T-helper 9 cell (primary cell): ENCODE measurements around the gene GNAO1.

Experiments
- DNase-seq: peaks from one replicate; pipeline ENCODE4 v3.0.0-alpha.2; 2020

Gene GNAO1

DNA sequence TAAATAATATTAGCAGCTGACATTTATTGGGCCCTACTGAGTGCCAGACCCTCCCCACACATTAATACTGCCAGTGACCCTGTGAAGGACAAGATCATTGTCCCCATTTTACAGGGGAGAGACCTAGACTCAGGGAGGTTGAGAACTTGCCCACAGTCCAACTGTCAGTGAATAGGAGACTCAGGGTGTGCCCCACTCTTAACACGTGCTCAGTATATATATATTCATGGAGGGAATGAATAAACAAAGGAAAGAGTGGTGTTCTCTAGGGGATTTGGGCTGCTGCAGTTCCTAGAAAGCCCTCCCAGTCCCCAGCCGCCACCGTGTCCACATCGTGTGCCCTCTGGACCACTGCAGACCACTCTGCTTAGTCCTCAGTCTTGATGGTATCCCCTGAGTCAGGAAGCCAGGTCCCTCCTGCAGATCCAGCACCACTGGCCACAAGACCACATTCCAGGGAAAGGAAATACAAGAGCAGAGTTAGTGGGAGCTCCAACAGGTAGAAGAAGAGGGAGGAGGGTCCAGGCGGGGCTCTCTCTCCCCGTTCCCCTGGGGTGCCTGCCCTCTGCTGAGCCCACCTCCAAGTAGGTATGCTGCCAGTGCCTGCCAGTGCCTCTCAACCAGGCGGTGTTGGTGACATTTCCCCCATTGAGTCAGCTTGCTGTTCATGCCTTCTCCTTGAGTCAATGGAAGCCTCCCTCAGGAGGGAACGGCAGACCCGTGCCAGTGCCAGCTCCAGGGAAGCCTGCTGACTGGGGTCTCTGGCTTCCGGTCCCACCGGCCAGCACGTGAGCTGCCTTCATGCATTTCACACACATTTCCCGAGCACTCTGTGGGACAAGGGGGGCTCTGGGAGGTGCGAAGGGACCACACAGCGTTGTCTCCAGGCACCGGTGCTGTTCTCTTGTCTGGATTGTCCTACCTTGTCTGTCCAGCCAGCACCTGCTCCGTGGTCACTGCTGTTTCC is 75.6 kb downstream of the GNAO1 start:
- DNase-seq: no peak

DNA sequence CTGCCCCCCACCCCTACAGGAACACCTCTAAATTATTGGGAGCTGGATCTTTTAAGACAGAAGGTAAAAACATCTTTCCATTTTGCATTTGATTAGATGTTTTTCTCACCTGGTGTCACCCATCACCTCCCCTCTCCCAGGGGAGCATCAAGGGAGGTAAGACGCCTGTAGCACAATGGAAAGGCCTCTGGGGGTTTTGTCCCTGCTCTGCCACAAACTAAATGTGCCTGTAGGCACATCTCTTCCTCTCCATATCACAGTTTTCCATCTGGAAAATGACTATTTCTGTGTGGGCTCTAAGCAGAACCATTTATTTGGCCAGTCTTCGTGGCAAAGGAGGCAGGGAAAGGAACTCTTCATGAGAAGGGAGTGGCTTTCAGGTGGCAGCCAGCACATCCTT is 76.6 kb downstream of the GNAO1 start:
- DNase-seq: no peak

GRCh38 chr16:56268799-56269198 is 77.5 kb downstream of the GNAO1 start:
- DNase-seq: no peak

DNA sequence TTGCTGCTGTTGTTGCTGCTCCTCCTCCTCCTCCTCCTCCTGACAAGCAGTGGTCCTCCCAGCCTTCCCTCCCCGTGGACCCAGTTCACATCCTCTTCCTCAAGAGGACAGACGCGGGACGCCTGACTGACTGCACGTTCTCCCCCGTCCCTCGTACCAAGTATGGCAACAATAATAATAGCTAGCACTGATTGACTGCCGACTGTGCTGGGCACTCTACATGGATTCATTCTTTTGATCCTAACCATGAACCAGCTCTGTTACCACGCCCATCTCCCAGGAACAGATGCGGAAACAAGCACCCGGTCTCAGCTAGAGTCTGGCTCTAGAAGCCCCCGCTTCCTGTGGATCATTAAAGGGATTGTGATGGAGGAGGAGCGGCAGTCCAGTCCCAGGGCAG is 78.0 kb downstream of the GNAO1 start:
- no peak for DNase-seq

GRCh38 chr16:56269811-56270684 is 78.8 kb downstream of the GNAO1 start:
- no peak for DNase-seq

DNA sequence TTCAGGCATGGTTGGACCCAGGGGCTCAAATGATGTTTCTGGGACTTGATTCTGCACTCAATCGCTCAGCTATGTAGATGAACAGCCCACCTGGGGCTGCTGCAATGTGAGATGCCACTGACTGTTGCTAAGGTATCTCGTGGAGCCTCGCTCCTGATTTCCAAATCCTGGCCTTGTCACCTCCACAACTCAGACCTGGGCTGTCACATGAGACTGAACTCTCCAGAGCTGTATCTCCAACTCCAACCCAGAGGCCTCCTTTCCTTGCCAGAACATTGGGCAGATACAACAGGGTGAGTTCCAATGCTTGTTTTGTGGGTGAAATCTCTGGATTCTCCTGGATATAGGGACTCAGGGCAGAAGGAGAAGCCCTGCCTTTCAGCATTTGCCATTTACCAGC is 79.5 kb downstream of the GNAO1 start:
- no peak for DNase-seq

DNA sequence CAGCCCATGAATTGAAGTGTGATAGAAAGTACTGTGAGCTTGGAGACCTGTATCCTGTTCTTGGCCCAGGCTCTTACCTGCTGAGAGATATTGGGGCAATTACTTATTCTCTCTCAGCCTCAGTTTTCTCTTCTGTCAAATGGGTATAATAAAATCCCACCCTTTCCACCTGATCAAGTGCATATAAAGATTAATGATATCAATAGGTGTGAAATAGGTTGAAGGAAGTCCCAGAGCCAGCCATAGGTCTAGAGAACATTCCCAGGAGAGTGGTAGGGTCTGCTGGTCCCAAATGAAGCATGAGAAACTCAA is 81.2 kb downstream of the GNAO1 start:
- no peak for DNase-seq

GRCh38 chr16:56273615-56274014 is 82.3 kb downstream of the GNAO1 start:
- no peak for DNase-seq

GRCh38 chr16:56274369-56274768 is 83.1 kb downstream of the GNAO1 start:
- DNase-seq: no peak

GRCh38 chr16:56275076-56275475 is 83.8 kb downstream of the GNAO1 start:
- DNase-seq: no peak

DNA sequence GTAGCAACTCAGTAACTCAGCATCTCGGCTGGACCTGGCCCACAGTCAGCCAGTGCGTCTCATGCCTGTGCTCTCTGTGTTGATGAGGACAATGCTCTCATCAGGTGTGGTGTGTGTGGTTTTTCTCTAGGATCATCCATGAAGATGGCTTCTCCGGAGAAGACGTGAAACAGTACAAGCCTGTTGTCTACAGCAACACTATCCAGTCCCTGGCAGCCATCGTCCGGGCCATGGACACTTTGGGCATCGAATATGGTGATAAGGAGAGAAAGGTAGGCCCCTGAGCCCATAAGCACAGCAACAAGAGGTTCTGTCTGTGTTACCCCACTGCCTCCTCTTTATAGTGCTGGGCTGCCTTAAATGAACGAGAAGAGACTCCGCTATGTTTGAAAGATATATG is 84.5 kb downstream of the GNAO1 start:
- no peak for DNase-seq

- DNase-seq: no peak
Measured at GRCh38 chr16:56277075-56277474, 85.8 kb downstream of the GNAO1 start.

- DNase-seq: no peak
Measured at GRCh38 chr16:56278196-56278855, 87.0 kb downstream of the GNAO1 start.

- DNase-seq: peak; percentile 25
Measured at GRCh38 chr16:56279132-56279531, 87.8 kb downstream of the GNAO1 start.

DNA sequence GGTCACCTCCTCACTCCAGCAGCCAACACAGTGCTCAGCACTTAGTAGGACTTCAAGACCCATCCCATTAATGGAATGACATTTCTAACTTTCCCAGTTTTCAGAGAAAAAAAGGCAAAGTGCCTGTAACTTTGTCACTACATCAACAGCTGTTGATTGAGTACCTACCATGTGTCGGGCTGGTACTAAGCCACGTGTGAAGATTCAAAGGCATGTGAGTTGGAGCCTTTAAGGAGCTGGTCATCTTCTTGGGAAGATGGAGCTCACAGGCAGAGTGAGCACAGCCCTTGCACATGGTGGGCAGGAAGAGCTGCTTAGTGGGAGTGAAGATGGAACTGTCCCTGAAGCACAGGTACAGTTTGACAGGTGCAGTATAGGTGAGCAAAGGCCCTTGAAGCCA is 88.6 kb downstream of the GNAO1 start:
- no peak for DNase-seq

- no peak for DNase-seq
Measured at GRCh38 chr16:56281249-56281805, 90.0 kb downstream of the GNAO1 start.

DNA sequence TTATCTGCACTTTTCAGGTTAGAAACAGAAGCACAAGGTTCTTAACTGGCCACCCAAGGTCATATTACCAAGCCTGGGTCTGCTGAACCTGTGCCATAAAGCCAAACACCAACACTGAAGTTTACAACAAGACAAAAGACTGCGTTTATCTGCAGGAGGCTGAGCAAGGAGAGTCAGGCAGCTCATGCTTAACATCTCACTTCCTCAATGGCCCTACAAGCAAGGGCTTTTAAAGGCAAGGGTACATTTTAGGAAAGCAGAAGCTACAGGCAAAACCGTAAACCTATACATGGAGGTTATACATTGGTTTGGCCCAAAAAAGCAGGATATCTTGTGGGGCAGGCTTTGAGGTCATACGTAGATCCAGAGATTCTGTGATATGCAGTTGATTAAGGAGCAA is 91.2 kb downstream of the GNAO1 start:
- no peak for DNase-seq

GRCh38 chr16:56284521-56284920 is 93.2 kb downstream of the GNAO1 start:
- no peak for DNase-seq

DNA sequence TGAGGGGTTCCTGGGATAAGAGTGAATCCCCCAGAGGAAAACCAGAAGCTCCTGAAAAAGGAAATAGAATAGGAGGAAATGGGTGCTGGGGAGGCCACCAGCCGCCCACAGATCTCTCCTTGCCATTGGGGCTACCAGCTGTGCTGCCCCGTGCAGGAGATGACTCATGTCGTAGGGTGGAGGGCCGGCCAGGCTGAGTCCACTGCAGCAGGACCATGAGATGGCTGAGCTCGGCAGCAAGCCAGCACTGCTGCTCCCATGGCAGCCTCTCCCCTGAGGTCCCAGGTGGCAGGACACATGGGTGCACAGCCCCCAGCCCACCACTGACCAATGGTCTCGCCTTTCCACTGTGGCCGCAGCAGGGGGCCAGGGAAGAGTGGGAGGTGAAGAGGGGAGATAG is 95.5 kb downstream of the GNAO1 start:
- no peak for DNase-seq

DNA sequence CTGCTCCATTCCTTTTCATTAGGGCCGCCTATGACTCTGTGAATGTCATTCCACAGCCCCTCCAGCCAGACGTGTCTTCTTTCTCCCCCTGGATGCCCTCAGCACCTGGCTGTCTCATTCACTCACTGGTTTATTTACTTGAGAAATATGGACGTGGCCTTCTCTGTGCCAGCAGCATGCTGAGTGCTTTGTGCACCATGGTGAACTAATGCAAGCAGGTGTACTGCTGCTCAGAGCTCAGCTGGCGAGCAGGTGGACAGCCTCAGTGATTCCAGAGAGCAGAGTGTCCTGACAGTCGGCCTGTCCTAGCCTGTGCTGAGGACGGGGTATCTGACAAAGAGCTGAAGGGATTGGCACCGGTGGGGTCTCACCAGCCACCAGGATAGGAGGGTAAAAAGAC is 96.7 kb downstream of the GNAO1 start:
- DNase-seq: no peak

DNA sequence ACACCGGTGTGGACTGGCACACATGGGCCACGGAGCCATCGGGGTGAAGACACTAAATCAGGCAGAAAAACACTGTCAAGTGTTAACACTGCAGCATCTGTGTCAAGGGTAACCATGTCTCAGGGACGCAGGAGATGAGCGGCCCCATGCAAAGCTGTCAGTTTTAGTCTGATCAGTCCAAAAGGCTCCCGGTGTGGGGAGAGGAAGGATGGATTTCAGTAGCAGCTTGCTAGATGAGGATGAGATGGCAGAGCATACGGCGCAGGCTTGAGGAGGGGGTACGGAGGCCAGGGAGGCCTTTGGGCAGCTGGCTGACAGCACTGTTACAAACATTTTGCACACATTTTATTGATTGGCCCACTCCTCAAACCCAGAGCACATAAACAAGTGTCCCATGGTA is 98.1 kb downstream of the GNAO1 start:
- no peak for DNase-seq

DNA sequence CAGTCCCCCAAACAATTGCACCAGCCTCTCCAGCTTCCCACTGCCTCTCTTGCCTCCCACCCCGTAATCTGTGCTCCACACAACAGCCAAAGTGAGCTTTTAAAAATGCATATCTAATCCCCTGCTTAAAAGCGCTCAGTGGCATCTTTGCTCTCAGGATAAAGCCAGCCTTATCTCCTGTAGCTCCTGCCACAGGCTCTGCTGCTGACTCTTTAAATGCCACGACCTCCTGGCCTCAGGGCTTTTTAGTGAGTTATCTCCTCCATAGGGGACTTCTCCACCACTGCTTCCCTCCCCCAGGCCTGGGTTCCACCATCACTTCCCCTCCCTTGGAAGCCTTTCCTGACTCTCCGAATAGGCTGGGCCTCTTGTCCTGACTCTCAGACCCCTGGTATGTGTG is 98.6 kb downstream of the GNAO1 start:
- no peak for DNase-seq

DNA sequence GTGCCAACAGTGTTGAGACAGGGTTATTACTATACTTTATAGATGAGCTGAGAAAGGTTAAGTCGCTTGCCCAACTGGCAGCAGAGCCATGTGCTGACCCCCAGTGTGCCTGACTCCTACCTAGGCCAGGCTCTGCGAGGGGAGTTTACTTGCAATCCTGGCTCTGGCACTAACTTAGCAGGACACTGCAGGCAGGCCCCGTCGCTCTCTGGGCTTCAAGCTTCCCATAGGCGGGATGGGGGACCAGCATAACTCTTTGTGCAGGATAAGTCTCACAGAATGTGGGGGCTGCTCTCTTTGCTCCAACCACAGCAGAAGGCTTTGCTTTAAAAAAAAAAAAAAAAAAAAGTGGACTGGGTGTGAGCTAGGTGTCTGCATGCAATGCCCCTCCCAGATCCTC is 102.7 kb downstream of the GNAO1 start:
- DNase-seq: no peak
